BJ (cell line): ENCODE measurements around the gene ADGRV1. TPM values are rescaled to one million over a fixed set of nuclear protein-coding genes. Genes with fewer than 3 reads are reported as not detected.

Source experiments
- CTCF ChIA-PET: fragments of 350-600 bp; formaldehyde crosslinking; extraction: SDS; loops from one replicate; lab custom pipeline; 2021; ENCODE audit warnings: antibody characterized with exemption, inconsistent platforms; lab: Yijun Ruan, JAX
- POLR2A ChIA-PET: fragments of 300-600 bp; sonication (Branson Sonifier 250); formaldehyde crosslinking; extraction: SDS; loops from one replicate; lab custom pipeline; 2021; ENCODE audit warnings: antibody characterized with exemption; lab: Charles Lee
- DNase-seq: peaks from one replicate; pipeline ENCODE4 v3.0.0-alpha.2; 2011; ENCODE audit warnings: low read depth
- H3K27me3 ChIP-seq: 2 replicates; pipeline ENCODE4 v1.6.0; 2011; ENCODE audit warnings: low read length; ENCODE audit not compliant: control insufficient read depth, insufficient read depth
- H3K36me3 ChIP-seq: 2 replicates; pipeline ENCODE4 v1.5.1; 2011; ENCODE audit warnings: low read length; ENCODE audit not compliant: control insufficient read depth, insufficient read depth
- H3K4me3 ChIP-seq: 2 replicates; pipeline ENCODE4 v1.5.1; 2011; ENCODE audit warnings: low read depth, mild to moderate bottlenecking, control low read depth, low read length
- CTCF ChIP-seq: IDR thresholded peaks from 2 replicates; pipeline ENCODE4 v1.5.1; 2011; ENCODE audit warnings: low read depth, mild to moderate bottlenecking, control low read depth, inconsistent platforms, low read length, moderate library complexity; ENCODE audit not compliant: insufficient read depth
- polyA plus RNA-seq: library from polyadenylated mRNA; depleted of rRNA; stranded (reverse); fragments of >200 nt; gene quantifications from 2 replicates; pipeline ENCODE4 v1.2.3, GENCODE V29; 2011

ADGRV1 gene
- polyA plus RNA-seq, 1 experiment: 0.15 TPM

DNA sequence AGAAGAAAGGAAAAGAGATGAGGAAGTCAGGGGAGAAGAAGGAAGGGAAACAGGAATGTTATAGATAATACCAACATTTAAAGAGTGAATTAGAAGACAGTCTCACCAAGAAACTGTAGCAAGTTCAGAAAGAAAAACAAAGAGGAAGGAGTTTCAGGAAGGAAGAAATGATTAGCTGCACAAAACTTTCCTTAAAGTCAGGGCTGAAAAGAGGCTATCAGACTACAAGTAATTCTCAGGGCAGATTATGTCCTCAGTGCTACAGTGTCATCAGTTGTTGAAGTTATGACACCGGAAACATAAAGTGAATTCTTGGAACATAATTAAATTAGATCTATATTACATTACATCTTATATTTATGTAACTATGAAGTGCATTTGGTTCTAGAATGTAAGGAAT is 597.6 kb downstream of the ADGRV1 start:
- ChIA-PET POLR2A (no interaction called here), CTCF (no interaction called here)
- no peaks in the 10 kb centered on the region for H3K36me3 ChIP-seq
- no peaks in the 10 kb centered on the region for H3K27me3 ChIP-seq
- no peak for TF ChIP-seq CTCF
- DNase-seq: no peak
- H3K4me3 ChIP-seq: no peak overlapping the region

- ChIA-PET CTCF (no interaction called here), POLR2A (no interaction called here)
- TF ChIP-seq CTCF: no peak
- DNase-seq: no peak
- Histone ChIP-seq H3K36me3 (no peaks in the 10 kb centered on the region), H3K4me3 (no peak overlapping the region), H3K27me3 (no peaks in the 10 kb centered on the region)
Measured at GRCh38 chr5:91158011-91158410, 599.4 kb downstream of the ADGRV1 start.

DNA sequence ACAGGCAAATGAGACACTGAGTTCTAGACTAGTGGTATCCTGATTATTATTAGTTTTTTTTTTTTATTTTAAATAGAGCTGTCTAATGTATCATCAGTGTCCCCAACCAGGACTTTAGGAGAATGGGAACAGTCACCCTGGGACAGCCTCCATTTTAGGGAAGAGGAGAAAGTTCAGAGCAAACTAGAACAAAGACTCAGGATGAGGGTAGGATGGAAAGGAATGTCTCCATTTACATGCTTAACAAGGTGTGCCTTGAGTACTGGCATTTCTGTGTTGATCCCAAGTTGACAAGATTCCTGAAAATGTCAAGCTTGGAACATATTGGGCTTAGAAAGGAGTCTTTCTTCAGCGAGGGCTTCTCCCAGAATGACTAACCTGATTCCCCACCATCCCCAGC is 601.0 kb downstream of the ADGRV1 start:
- ChIA-PET CTCF (interaction anchor here (2.2 kb wide), 1 partner anchor 8 kb away, joined by 9 read pairs; no protein-coding TSS in a partner anchor), POLR2A (interaction anchor here (0.6 kb wide), 1 partner anchor 99 kb away, joined by 7 read pairs; no protein-coding TSS in a partner anchor)
- no peaks in the 10 kb centered on the region for H3K27me3 ChIP-seq
- TF ChIP-seq CTCF: no peak
- no peaks in the 10 kb centered on the region for H3K36me3 ChIP-seq
- DNase-seq: no peak
- H3K4me3 ChIP-seq: no peak overlapping the region

DNA sequence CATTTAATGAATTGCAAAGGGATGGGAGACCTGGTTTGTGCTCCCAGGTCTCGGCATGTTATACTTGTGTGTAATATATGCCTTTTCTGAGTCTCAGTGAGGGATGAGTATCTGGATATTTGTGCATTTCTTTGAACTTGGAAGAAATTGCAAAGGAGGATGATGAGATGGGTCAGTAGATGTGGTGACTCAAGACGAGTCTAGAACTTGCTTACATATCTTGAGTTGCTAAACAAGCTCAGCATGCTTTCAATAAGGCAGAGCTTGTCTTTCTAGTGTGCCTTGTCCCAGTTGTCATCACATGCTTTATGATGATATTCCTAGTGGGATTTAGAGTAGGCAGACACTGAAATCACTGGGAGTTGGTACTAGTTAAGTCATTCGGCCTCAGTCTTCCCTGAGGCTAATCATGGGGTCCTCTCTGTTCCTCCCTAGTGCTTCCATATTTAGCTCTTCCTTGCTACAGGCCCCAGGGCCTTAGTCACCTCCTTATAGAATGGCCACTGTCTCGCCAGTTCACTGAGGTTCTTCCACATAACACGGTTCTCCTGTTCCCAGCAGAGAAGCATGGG is 602.2 kb downstream of the ADGRV1 start:
- CTCF ChIA-PET: interaction anchor here (2.2 kb wide), 1 partner anchor 9 kb away, joined by 9 read pairs; no protein-coding TSS in a partner anchor
- H3K4me3 ChIP-seq: no peak overlapping the region
- H3K36me3 ChIP-seq: no peaks in the 10 kb centered on the region
- H3K27me3 ChIP-seq: no peaks in the 10 kb centered on the region
- TF ChIP-seq CTCF: no peak
- DNase-seq: no peak
- POLR2A ChIA-PET: no interaction called here

DNA sequence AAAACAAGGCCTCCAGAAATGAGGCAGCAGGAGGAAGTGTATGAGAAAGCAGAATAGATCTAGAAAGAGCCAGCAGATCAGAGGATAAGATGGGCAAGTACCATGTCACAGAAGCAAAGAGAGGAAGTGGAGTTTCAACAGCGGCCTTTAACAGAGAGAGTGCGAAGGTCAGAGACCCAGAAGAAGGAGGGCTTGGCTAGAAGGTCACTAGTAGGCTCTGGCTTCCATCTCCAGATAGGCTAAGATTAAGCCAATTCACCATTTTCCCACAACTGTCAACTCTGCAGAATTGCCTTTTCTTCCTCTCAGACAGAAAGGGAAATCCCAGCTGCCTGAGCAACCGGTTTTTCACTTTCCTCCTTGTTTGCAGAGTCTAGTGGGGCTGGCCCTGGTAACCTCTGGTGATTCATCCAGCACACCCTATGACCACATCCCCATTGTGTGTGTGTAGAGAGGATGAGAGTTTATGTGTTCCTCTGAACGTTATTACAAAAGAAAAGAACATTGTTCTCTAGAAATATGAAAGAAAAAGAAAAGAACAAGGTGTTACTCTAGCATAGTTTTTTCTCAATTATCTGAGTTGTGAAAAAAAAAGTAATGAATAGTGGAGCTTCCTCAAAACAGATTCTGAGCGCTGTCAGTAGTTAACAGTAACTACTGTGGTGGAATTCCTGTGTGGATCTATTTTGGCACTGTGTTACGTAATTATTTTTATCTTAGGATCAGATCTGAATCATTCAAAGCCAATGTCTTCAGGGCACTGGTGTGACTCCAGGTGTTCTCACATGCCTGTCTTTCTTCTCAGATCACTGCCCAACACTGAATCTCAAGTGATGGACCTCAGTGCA is 604.2 kb downstream of the ADGRV1 start:
- Histone ChIP-seq H3K27me3 (no peaks in the 10 kb centered on the region), H3K36me3 (no peaks in the 10 kb centered on the region), H3K4me3 (no peak overlapping the region)
- DNase-seq: no peak
- ChIA-PET CTCF (no interaction called here), POLR2A (no interaction called here)
- TF ChIP-seq CTCF: no peak
